Measurements from ENCODE around the gene PHF13. TPM values are rescaled to one million over a fixed set of nuclear protein-coding genes. Genes with fewer than 3 reads are reported as not detected.

The PHF13 gene
- total and polyA plus RNA-seq, 9 of the 15 experiments (the other 6 are each of a cell fraction or from before 2014, with no cell fraction given): 1.8 to 36.1 (median 11.7) TPM

GRCh38 chr1:6614929-6615785 lies 1.6 kb downstream of the PHF13 start (continued):
- no peak for TF ChIP-seq HDGF (IDR thresholded peaks at IDR 0.05)
- TF ChIP-seq PHF8 (IDR thresholded peaks at IDR 0.05; ENCODE audit: borderline replicate concordance, low read length): peak; percentile 24; the same call in 1 of the 2 replicates
- no peak for TF ChIP-seq EZH2 (IDR thresholded peaks at IDR 0.05; ENCODE audit: borderline replicate concordance, low read depth, low read length)
- no peak; the same call in 1 of the 2 replicates for TF ChIP-seq LEF1 (IDR thresholded peaks at IDR 0.05)
- no peak for TF ChIP-seq GTF2B (IDR thresholded peaks at IDR 0.05; ENCODE audit: extremely low read depth, insufficient read length)
- no peak for TF ChIP-seq TAF15 (IDR thresholded peaks at IDR 0.05; ENCODE audit: low read depth, low read length)
- TF ChIP-seq FOS (IDR thresholded peaks at IDR 0.05; ENCODE audit: extremely low read depth, insufficient read length): no peak
- no peak for TF ChIP-seq ZNF444 (CRISPR knock-in tag; IDR thresholded peaks at IDR 0.05)
- TF ChIP-seq GABPB1 (CRISPR knock-in tag; IDR thresholded peaks at IDR 0.05): peak; percentile 23; the same call in 1 of the 2 replicates
- TF ChIP-seq ZNF174 (CRISPR knock-in tag; IDR thresholded peaks at IDR 0.05): no peak
- TF ChIP-seq SP1 (CRISPR knock-in tag; IDR thresholded peaks at IDR 0.05): no peak
- no peak for TF ChIP-seq NCOA6 (IDR thresholded peaks at IDR 0.05)
- no peak for TF ChIP-seq USF1 (CRISPR knock-in tag; IDR thresholded peaks at IDR 0.05)
- TF ChIP-seq XRCC3 (IDR thresholded peaks at IDR 0.05): no peak
- TF ChIP-seq EWSR1 (IDR thresholded peaks at IDR 0.05; ENCODE audit: borderline replicate concordance, low read depth, partially characterized antibody): no peak
- TF ChIP-seq FUS (optimal IDR thresholded peaks at IDR 0.05; ENCODE audit: low read depth, low read length): peak; percentile 8
- no peak for TF ChIP-seq E2F1 (CRISPR knock-in tag; IDR thresholded peaks at IDR 0.05)
- TF ChIP-seq ZNF175 (CRISPR knock-in tag; IDR thresholded peaks at IDR 0.05; ENCODE audit: low read depth): no peak
- peak; percentile 81 for TF ChIP-seq RBFOX2 (IDR thresholded peaks at IDR 0.05; ENCODE audit: low read depth, low read length)
- TF ChIP-seq MEF2D (tag; conservative IDR thresholded peaks at IDR 0.05; ENCODE audit: low read depth): no peak
- TF ChIP-seq FIP1L1 (IDR thresholded peaks at IDR 0.05; ENCODE audit: low read depth, low read length, poor library complexity, severe bottlenecking): peak; percentile 46
- no peak for TF ChIP-seq WHSC1 (IDR thresholded peaks at IDR 0.05; ENCODE audit: low read length)
- no peak for TF ChIP-seq ZBTB2 (IDR thresholded peaks at IDR 0.05)
- no peak for TF ChIP-seq TCFL5 (CRISPR knock-in tag; conservative IDR thresholded peaks at IDR 0.05)
- TF ChIP-seq ZNF436 (CRISPR knock-in tag; IDR thresholded peaks at IDR 0.05): no peak
- TF ChIP-seq ZNF589 (CRISPR knock-in tag; IDR thresholded peaks at IDR 0.05; ENCODE audit: low read depth): no peak

Measured in K562 (cell line).